CD4-positive, alpha-beta T cell treated with Interleukin-17A for 4 hours (primary cell): Measurements from ENCODE around the gene THOC1.

Experiments used
- DNase-seq: peaks from one replicate; pipeline ENCODE4 v3.0.0-alpha.2; 2020; ENCODE audit warnings: mixed read lengths

The THOC1 gene

GRCh38 chr18:213505-213904 is 54.3 kb downstream of the THOC1 start:
- DNase-seq: no peak

GRCh38 chr18:212780-213179 is 55.1 kb downstream of the THOC1 start:
- no peak for DNase-seq

DNA sequence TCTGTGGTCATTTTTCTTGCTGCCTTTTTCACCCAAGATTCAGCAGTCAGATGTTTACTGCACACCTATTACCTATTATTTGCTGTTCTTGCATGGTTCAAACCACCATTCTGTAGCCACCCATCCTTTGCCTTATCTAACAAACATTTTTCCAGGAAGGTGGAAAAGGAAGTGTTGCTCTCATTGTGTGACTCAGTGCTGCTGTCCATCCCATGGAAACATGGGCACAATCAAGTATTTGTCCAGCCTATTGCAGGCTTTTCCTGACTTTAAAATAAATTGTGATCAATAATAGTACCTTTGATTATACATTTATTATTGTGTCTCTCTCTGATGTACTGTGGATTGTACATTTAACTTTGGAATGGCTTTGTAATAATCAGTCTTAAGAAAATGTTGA is 56.3 kb downstream of the THOC1 start:
- DNase-seq: no peak

- no peak for DNase-seq
Observed at GRCh38 chr18:210733-211132, 57.1 kb downstream of the THOC1 start.

- no peak for DNase-seq
Observed at GRCh38 chr18:210075-210474, 57.8 kb downstream of the THOC1 start.

GRCh38 chr18:199768-200167 is 68.1 kb downstream of the THOC1 start:
- DNase-seq: no peak

- DNase-seq: no peak
Observed at GRCh38 chr18:199214-199613, 68.6 kb downstream of the THOC1 start.

GRCh38 chr18:195651-196050 is 72.2 kb downstream of the THOC1 start:
- no peak for DNase-seq

GRCh38 chr18:192801-193200 is 75.0 kb downstream of the THOC1 start:
- no peak for DNase-seq

DNA sequence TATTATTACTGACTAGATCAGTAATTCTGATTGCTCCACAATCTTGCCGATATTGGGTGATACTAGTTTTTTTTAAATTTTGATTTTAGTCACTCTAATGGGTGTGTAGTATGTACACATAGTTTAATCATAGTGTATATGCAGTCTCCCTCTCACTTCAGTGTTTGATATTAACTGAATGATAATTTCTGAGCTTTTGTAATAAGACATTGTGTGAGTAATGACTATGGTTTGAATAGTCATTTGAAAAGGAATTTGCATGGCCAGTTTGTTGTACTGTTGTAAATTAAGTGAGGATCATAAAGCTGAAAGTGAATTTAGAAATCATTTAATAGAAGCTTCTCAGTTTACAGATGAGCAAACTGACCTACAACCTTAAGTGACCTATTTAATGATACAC is 76.1 kb downstream of the THOC1 start:
- DNase-seq: no peak

DNA sequence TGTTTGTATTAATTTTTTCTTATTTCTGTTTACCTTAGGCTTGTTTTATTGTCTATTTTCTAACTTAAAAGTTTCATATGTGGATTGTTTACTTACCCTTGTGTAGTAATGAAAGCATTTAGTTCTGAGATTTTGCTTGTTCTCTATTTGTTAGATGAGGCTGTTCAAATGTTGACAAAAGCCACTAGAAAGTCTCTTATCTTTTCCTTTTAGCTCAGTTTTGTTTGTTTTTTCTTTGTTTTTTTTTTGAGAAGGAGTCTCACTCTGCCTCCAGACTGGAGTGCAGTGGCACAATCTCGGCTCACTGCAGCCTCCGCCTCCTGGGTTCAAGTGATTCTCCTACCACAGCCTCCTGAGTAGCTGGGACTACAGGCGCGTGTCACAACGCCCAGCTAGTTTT is 78.6 kb downstream of the THOC1 start:
- no peak for DNase-seq

GRCh38 chr18:183769-184168 is 84.1 kb downstream of the THOC1 start:
- no peak for DNase-seq

- DNase-seq: no peak
Observed at GRCh38 chr18:181711-182110, 86.1 kb downstream of the THOC1 start.

- DNase-seq: no peak
Observed at GRCh38 chr18:179499-179898, 88.3 kb downstream of the THOC1 start.

DNA sequence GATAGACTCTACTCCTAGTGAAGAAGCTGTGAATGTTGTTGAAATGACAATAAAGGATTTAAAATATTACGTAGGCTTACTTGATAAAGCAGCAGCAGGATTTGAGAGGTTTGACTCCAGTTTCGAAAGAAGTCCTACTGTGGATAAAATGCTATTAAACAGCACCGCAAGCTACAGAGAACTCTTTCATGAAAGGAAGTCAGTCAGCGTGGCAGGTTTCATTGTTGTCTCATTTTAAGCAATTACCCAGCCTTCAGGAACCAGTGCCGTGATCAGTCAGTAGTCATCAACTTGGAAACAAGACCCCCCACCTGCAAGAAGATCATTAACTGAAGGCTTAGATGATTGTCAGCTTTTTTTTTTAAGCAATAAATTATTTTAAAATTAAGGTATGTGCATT is 95.5 kb downstream of the THOC1 start:
- DNase-seq: no peak
